HG03025 (cell line): ENCODE results near the gene STMN1.

Experiments
- ATAC-seq: cut with Tn5 transposase; IDR thresholded peaks from one replicate; pipeline ENCODE4 v1.9.1; 2021; ENCODE audit warnings: mild to moderate bottlenecking, moderate library complexity; ENCODE audit not compliant: unreplicated experiment, low FRiP score

The STMN1 gene

DNA sequence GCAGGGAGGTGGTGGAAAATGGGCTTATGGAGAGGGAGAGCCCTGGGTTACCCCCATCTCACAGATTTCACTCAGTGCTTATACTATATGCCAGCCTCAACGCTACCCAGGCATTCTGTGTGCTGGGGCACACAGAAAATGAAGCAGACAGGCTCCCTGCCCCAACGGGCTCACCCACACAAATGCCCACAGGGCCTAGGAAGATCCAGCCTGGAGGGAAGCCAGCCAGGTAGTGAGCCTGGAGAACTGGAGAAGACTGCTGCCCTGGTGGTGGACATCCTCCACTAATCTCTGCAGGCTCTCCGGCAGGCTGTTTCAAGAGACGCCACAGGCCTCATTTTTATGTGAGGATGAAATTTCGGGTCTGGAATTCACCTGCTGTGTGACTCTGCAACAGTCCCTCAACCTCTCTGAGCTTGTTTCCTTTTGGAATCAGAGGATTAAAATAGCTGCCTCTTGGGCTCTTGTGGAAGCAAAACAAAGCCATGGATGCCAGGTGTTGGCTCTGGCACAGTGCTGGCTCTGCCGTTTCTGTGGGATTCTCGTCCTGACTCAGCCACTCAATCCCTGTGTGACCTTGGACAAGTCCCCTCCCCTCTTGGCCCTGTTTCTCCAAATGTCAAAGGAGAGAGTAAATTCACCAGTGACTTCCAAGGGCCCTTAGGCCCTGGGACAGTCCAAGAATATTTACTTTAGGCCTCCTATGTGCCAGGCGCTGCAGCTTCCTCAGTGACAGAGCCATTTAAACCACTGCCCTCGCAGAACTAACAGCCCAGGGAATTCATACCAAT, 34.3 kb downstream of the STMN1 start:
- ATAC-seq = no peak

DNA sequence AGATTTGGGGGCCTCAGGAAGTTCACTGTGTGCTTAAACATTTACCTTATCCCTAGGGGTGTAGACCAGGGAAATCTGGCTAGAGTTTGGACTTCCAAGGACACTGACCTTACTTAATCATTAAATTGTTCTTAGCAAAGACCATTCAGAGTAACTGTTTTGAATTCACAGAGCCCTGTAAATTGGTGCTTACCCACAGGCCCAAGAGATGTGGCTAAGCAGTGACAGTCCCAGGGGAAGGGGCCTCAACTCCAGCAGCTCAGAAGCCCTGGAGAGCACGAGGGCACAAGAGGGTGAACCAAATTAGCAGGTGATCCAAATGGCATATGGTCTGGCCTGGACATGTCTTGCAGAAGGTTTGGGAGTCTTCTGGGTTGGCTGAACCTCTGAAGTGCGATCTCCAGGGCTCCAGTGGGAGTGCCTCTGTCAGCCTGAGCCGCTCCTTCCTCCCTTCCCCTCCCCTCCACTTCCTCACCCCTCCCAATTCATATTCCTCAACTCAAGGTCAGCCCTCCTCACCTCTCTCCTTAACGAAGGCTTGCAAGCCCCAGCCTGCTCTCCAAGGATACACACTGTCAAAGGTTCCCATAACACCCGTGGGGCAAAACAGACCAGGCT, 35.0 kb downstream of the STMN1 start:
- no peak for ATAC-seq

DNA sequence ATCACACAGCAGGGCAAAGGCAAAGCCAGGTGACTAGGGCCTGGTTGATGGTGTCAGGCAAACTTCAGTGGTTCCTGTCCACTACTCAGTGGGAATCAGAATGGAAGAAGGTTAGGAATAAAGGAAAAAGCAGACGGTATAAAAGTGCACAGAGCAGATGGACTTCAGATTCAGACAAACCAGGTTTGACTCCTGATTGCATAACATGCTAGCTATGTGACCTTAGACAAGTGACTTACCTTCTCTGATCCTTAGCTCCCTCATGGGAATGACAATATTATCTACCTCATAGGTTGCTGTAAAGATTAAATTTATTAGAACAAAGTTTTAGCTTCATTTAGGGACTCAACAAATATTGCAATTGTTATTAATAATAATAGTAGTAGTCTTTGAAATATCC, 35.6 kb downstream of the STMN1 start:
- no peak for ATAC-seq

DNA sequence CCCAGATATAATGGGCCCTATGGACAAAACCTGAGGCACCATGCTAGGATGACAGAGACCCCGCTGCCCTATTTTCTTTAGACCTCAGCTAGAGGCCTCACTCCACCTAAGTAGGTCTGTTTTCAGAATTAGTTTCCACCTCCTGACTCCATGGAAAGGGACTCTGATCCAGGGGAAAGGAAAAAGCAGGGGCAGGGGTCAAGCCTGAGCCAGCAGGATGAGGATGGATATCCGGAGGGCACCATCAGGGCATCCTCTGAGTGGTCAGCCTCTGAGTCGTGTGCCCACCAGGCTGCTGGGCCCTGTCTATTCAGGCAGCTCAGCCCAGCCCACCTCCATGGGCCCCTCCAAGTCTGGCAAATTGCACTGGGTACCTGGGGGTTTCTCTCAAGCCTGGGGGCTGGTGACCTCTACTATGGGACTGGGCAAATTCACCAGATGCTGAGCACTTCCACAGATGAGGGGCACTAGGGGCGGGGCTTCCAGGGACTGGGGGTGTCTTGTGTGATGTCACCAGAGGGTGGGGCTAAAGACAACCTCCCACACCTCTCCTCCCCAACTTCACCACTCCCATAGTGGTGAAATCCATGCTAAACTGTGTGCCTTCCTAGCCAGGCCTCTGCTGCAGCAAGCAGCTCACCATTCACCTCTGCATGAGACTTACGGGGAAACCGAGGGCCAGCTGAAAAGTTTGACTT, 36.2 kb downstream of the STMN1 start:
- no peak for ATAC-seq

DNA sequence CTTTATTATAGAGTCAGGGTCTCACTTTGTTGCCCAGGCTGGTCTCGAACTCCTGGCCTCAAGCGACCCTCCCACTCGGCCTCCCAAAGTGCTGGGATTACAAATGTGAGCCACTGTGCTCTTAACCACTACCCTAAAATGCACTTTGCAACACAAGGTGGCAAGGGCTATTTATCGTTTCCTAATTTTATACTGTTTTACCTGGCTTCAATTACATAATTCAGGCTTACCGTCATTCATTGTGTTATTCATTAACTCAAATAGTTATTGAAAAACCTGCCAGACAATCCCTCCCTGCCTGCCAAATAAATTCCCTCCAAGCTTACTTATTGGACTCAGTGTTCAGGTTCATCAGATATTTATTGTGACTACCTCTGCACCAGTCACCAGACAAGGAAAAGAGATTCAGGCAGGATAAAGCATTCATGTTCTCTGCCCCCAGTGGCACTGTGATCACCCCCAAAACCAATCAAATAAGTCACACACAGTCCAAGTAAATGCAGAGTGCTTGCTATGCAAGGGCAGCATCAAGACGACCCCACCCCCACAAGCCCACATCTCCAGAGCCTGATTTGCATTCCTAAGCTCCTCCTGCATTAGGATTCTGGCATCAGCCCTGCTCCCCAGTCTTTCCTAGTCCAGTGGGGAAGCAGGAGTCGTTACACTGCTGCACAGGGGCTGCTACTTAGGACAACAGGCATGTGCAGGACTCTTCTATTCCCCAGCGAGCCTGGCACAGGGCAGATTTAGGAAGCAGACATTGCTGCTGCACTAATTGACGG, 38.8 kb downstream of the STMN1 start:
- ATAC-seq = no peak

DNA sequence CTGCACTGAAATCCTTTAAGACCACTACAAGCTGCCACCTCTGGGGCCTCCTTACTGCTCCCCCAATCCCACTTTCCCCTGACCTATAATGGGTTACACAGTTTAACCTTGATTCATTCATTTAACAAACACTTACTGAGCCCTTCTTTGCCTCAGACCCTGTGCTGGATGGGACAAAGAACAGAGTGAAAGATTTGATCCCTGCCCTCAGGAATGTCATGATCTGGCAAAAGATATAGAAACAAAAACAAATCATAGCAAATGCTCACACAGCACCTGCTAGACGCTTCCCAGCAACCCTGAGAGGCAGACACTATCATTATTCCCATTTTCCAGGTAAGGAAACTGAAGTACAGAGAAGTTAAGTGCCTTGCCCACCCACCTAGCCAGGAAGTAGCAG, 39.9 kb downstream of the STMN1 start:
- ATAC-seq = no peak

DNA sequence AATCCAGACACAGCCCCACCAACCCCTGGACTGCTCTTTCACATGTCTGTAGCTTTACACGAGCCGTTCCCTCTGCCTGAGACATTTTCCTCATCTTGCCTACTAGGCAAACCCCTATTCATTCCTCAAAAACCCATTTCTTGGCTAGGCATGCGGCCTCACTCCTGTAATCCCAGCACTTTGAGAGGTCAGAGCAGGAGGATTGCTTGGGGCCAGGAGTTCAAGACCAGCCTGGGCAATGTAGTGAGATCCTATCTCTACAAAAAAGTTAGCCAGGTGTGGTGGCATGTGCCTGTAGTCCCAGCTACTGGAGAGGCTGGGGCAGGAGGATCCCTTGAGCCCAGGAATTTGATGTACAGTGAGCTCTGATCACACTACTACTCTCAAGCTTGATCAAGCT, 41.8 kb downstream of the STMN1 start:
- no peak for ATAC-seq

DNA sequence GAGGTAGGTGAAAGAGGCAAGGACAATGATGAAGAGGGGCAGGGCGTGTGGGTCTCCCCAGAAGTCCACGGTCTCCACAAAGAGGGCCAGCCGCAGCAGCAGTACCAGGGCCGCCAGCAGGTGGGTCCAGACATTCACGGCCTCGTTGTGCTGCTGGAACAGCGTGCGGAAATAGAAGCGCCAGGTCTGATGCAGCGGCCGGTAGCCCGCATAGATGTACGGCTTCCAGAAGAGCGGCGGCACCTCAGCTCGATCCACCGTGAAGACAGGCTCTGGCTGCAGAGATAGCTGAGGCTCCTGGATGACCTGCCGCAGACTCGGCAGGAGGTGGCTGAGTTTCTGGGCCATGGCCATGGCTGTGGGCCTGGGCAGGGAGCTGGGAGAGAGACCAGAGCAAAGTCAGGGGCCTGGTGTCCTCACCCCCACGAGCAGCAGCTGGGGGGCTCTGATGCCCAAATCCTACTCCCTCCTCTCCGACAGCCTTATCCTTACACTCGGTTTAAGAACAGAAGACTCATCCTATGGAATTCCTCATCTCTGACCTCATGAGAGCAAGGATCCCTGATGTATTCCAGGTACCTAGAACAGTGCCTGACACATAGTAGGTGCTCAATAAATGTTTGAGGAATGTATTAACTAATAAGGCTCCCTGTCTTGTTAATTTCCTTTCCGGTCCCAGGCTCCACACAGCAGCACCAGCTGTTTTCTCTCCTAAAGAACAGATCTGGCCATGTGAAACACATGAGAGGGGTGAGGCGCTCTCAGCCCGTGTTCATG, 42.5 kb downstream of the STMN1 start:
- ATAC-seq = no peak

DNA sequence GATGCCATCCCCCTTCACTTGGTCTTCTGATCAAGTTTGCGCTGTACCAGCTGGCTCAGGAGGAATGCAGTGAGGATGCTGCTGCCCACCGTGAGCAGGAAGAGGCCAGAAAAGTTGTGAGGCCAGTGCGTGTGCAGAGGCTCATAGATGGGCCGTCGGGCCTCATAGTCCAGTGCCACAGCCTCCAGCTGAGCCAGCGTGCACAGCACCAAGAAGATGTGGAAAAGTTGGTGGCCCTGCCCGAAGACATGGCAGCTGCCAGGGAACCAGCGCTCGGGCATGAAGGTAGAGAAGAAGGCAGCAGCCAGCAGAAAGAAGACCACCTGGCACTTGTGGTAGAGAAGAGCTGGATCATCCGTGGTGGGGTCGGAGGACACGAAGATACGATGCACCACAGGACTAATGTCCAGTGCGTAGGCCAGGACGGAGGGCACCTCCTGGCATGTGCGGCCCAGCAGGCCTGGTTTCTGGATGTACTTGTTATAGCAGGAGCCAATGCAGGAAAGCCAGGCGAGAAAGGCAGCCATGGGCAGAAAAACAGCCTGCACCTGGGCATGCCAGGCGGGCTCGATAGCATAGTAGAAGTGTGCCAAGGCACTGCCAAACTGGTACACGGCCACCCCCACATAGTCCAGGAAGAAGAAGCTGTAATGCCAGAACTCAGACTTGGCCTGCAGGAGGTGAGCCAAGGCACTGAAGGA, 43.3 kb downstream of the STMN1 start:
- ATAC-seq = no peak

DNA sequence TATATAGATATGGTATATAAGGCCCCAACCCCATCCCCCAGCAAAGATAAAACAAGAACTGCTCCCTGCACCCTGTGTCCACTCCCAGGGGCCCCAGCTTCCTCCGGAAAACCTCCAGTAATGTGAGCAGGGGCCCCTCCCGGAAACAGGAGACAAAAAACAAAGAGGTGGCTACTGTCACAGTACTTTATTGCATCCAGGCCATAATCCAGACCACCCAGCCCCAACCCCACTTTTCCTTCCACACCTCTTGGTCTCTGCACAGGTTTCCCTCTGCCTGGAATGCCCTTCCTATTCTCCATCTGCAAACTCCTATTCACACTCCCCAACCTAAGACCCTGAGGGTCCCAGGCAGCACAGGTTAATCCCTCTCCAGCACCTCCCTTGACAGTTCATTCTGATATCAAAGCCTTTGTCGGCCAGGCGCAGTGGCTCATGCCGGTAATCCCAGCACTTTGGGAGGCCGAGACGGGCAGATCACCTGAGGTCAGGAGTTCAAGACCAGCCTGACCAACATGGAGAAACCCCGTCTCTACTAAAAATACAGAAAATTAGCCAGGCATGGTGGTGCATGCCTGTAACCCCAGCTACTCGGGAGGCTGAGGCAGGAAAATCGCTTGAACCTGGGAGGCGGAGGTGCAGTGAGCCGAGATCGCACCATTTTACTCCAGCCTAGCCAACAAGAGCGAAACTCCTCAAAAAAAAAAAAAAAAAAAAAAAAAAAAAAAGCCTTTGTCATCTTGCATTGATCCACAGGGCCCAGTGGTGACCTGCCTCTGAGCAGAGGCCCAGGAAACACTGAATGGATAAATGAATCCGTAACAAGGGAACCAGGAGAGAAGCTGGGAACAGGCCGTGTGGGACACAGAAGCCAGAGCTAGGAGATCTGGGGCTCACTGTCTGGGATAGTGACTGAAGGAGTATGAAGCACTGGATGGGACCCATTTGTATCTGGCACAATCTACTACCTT, 44.6 kb downstream of the STMN1 start:
- no peak for ATAC-seq

DNA sequence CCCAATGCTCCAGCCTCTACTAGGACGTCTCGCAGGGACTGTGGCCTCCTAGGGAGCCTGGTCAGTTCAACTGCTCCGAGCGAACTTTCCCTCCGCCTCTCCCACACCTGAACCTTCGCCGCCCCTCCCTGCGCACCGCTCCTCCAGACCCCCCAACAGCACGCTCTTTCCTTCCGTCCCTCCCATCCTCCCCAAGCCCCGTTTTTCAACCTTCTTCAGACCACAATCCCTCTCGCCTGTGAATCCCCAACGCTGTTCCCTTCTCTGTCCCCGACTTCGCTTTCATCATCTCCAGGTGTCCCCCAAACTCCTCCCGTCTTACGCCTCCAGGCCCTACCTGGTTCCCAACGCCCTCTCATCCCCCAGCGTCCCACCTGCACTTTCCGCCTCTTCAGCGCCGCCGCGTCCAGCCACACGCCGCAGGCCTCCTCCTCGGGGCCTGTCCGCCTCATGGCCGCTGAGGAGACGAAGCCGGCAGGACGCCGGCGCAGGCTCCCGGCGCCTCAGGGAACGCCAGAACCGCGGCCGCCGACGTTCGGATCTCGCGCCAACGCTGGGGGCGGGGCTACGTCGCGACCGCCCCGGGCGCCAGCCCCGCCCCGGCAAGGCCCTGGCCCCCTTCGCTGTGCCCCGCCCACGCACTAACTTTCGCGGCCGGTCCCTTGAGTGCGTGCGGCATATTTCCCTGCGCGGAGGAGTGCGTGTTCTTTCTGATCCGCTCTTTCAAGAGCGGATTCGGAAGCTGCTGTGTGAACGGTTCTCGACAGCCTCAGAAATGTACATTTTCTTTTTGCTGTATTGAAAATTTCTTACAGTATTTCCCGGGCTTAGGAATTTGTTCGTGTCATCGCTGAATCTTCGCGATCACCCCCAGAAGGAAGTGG, 47.1 kb downstream of the STMN1 start, which contains the start of gene AUNIP:
Gene AUNIP, minus strand, starts transcription at position 552 of the 884 bp plus-strand sequence. Its CDS starts 100 bp downstream, at position 452.
- ATAC-seq = peak; percentile 73

DNA sequence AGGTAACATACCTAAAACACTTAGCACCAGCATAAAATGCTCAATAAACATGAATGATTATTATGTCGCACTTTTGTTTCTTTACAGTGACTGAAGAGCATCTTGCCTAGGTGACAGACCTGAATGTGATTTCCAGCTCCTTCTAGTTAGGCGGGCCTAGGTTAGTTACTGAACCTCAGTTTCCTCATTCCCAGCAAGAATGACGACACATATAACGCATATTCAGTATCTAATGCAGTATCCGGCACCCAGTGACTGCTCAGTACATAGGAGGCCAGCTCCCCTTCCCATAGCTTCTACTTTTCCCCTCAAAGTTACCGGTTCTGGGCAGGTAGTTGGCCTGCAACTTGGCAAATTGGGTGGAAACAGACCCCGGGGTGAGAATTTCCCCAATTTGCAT, 47.7 kb downstream of the STMN1 start:
- no peak for ATAC-seq

DNA sequence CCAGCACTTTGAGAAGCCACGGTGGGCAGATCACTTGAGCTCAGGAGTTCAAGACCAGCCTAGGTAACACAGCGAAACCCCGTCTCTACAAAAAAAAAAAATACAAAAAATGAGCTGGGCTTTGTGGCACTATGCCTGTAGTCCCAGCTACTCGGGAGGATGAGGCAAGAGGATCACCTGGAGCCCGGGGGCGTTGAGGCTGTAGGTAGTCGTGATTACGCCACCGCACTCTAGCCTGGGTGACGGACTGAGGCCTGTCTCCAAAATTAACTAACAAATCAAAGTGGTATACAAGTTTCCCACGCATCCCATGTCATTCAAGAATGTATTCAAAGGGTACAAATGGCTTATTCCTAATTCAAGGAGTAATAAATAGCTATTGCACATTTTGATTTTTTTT, 49.4 kb downstream of the STMN1 start:
- no peak for ATAC-seq

DNA sequence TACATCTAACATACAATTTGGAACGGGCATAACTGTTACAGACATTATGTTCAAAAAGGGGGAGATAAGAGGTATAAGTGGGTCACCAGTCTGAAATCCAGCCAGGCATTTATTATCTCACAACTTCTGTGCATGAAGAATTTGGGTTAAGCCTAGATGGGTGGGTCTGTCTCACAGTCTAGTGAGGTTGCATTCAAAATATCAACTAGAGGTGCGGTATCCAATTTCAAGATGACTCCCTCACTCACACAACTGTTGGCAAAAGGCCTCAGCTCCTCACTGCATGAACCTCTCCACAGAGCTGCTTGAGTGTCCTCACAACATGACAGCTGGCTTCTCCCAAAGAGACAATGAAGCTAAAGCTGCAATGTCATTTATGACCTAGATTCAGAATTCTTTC, 51.7 kb downstream of the STMN1 start:
- ATAC-seq = no peak
